ENCODE data around the gene VEGFB.

DNA sequence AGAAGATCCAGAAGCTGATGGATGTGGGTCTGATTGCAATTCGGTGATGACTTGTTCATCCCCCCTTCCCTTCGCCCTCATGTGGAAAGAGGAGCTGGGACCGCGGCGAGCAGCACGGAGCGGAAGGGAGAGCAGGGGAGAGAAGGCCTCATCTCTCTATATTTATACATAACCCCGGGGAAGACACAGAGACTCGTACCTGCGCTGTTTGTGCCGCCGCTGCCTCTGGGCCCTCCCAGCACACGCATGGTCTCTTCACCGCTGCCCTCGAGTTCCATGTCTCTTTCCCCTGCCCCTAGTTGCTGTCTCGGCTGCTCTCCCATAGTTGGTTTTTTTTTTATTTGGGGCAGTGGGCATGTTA, 30.3 kb upstream of the VEGFB start:
- TF ChIP-seq, protein P1, sequence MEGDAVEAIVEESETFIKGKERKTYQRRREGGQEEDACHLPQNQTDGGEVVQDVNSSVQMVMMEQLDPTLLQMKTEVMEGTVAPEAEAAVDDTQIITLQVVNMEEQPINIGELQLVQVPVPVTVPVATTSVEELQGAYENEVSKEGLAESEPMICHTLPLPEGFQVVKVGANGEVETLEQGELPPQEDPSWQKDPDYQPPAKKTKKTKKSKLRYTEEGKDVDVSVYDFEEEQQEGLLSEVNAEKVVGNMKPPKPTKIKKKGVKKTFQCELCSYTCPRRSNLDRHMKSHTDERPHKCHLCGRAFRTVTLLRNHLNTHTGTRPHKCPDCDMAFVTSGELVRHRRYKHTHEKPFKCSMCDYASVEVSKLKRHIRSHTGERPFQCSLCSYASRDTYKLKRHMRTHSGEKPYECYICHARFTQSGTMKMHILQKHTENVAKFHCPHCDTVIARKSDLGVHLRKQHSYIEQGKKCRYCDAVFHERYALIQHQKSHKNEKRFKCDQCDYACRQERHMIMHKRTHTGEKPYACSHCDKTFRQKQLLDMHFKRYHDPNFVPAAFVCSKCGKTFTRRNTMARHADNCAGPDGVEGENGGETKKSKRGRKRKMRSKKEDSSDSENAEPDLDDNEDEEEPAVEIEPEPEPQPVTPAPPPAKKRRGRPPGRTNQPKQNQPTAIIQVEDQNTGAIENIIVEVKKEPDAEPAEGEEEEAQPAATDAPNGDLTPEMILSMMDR (IDR thresholded peaks at IDR 0.05): no peak
- TF ChIP-seq POLR2A (IDR thresholded peaks at IDR 0.05): no peak
